ENCODE measurements around the gene GYG2. TPM values are rescaled to one million over a fixed set of nuclear protein-coding genes. Genes with fewer than 3 reads are reported as not detected.

The GYG2 gene
- total and polyA plus RNA-seq, 2 of the 8 experiments (the other 6 are each of a cell fraction or from before 2014, with no cell fraction given): 52.8 to 65.3 TPM

DNA sequence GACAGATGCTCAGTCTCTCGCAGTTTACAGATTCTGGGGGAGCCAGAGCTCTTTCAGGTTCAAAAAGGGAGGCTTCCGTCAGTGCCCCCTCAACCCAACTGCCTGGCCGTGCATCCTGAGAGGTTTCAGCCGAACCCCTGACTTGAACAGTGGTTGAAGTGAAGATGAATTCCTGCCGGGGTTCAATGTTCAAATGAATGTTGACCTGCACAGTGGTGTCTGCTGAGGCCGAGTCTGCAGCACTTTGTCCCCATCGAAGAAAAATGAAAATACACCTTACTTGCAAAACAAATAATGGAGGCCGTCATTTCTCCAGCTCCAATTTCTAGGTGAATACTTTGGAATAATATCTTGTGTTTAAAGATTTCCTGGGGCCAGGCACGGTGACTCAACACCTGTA is 33.7 kb downstream of the GYG2 start:
- no peak overlapping the region for H3K27ac ChIP-seq (ENCODE audit: low read depth, low read length)
- WGBS, 2 experiments (ENCODE audit: extremely low coverage in 1 of 2, insufficient coverage in 1 of 2, insufficient read length in 1 of 2, insufficient replicate concordance in 2 of 2, low coverage in 1 of 2, low lambda C conversion rate in 2 of 2, missing lambda C conversion rate in 1 of 2): 62% methylated on average over 7 of the region's 9 CpGs; no CpG with 5 or more reads in 1 of the 2 experiments
- no peaks in the 10 kb centered on the region for H3K27me3 ChIP-seq (replicated peaks in 1 of 4; ENCODE audit: control insufficient read depth in 3 of 4, extremely low read depth in 1 of 4, insufficient read depth in 3 of 4, low read length in 3 of 4)
- H2BK120ac ChIP-seq (replicated peaks; ENCODE audit: low read depth, low read length): no peak overlapping the region
- H4K20me1 ChIP-seq (replicated peaks in 1 of 2; ENCODE audit: control insufficient read depth in 1 of 2, insufficient read depth in 2 of 2, low read length in 2 of 2): no peaks in the 10 kb centered on the region
- no peaks in the 10 kb centered on the region for H3K79me2 ChIP-seq (ENCODE audit: control insufficient read depth in 1 of 2, insufficient read depth in 2 of 2, low read length in 2 of 2)
- DNase-seq (ENCODE audit: low read depth in 1 of 2, low spot score in 2 of 2) (no peak), FAIRE-seq (no peak)
- no peak overlapping the region for H2AK5ac ChIP-seq (ENCODE audit: low read depth, low read length)
- no peak overlapping the region for H4K5ac ChIP-seq (ENCODE audit: insufficient read length, low read depth, low read length)
- H3K56ac ChIP-seq (replicated peaks; ENCODE audit: insufficient read length, low read depth, low read length): no peak overlapping the region
- no peak overlapping the region for H3K9ac ChIP-seq (replicated peaks in 1 of 4; ENCODE audit: extremely low read depth in 1 of 4, low read depth in 3 of 4, low read length in 3 of 4)
- no peak overlapping the region for H4K8ac ChIP-seq (ENCODE audit: extremely low read depth, insufficient read depth, low read length)
- no peaks in the 10 kb centered on the region for H3K4me1 ChIP-seq (replicated peaks in 1 of 4; ENCODE audit: control insufficient read depth in 3 of 4, insufficient read depth in 4 of 4, low read length in 3 of 4)
- no peak overlapping the region for H2BK15ac ChIP-seq (ENCODE audit: low read length)
- H3K79me1 ChIP-seq (ENCODE audit: low read depth, low read length): no peaks in the 10 kb centered on the region
- no peak overlapping the region for H3K4ac ChIP-seq (replicated peaks; ENCODE audit: insufficient read length, low read depth, low read length)
- no peak overlapping the region for H4K91ac ChIP-seq (replicated peaks; ENCODE audit: insufficient read length, low read length)
- no peak overlapping the region for H3K4me3 ChIP-seq (ENCODE audit: extremely low read depth in 1 of 4, insufficient read depth in 2 of 4, low read depth in 3 of 4, low read length in 4 of 4)
- H3K36me3 ChIP-seq (ENCODE audit: control insufficient read depth in 2 of 4, insufficient read depth in 4 of 4, low read length in 3 of 4): peaks cover 0 to 50% (median 26%) of the 10 kb centered on the region in 4 experiments
- no peak overlapping the region for H3K23ac ChIP-seq (ENCODE audit: insufficient read length)
- POLR2A ChIA-PET (ENCODE audit: partially characterized antibody): interaction anchor here (1.0 to 1.2 kb wide), 2 partner anchors 13 to 16 kb away, joined by 3 read pairs; no protein-coding TSS in a partner anchor
- CTCF ChIA-PET (ENCODE audit: partially characterized antibody): interaction anchor here (0.7 kb wide), 1 partner anchor 12 kb away, joined by 3 read pairs; no protein-coding TSS in a partner anchor
- H3K14ac ChIP-seq (ENCODE audit: insufficient read length): no peak overlapping the region
- H3K18ac ChIP-seq (ENCODE audit: extremely low read depth, low read length): no peak overlapping the region
- no peak overlapping the region for H2BK12ac ChIP-seq (ENCODE audit: low read depth, low read length)
- no peak overlapping the region for H2AFZ ChIP-seq (ENCODE audit: low read length)
- no peak overlapping the region for H2BK20ac ChIP-seq (ENCODE audit: low read length)
- no peaks in the 10 kb centered on the region for H3K9me3 ChIP-seq (ENCODE audit: insufficient read depth in 2 of 2, low read depth in 1 of 2, low read length in 1 of 2)
- H3K23me2 ChIP-seq (ENCODE audit: low read depth, low read length): no peaks in the 10 kb centered on the region
- H2BK5ac ChIP-seq (ENCODE audit: low read depth, low read length): no peak overlapping the region
- H3K4me2 ChIP-seq (ENCODE audit: insufficient read depth in 1 of 2, low read depth in 2 of 2, low read length in 2 of 2): no peak overlapping the region
- TF ChIP-seq TCF12 (IDR thresholded peaks at IDR 0.05; ENCODE audit: low read depth, low read length) (no peak), PHF8 (conservative IDR thresholded peaks at IDR 0.05; ENCODE audit: low read depth, low read length) (no peak), SP4 (IDR thresholded peaks at IDR 0.05; ENCODE audit: low read length) (no peak), FOSL1 (IDR thresholded peaks at IDR 0.05; ENCODE audit: insufficient read depth, low read depth, low read length) (no peak), RAD21 (IDR thresholded peaks at IDR 0.05 in 1 of 2, conservative IDR thresholded peaks at IDR 0.05 in 1 of 2; ENCODE audit: low read depth in 2 of 2, low read length in 2 of 2) (no peak), SIX5 (IDR thresholded peaks at IDR 0.05; ENCODE audit: low read depth, low read length) (no peak), RNF2 (IDR thresholded peaks at IDR 0.05; ENCODE audit: borderline replicate concordance, low read depth, low read length, missing control alignments, poor library complexity, severe bottlenecking) (no peak), CHD2 (IDR thresholded peaks at IDR 0.05; ENCODE audit: low read length) (no peak), MAFK (IDR thresholded peaks at IDR 0.05; ENCODE audit: low read depth, low read length) (no peak), SP2 (IDR thresholded peaks at IDR 0.05; ENCODE audit: low read length) (no peak)
- TF ChIP-seq, protein P1, sequence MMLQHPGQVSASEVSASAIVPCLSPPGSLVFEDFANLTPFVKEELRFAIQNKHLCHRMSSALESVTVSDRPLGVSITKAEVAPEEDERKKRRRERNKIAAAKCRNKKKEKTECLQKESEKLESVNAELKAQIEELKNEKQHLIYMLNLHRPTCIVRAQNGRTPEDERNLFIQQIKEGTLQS (IDR thresholded peaks at IDR 0.05; ENCODE audit: insufficient read depth, low read depth, low read length): no peak
